ENCODE results near the gene OTOA. TPM values are rescaled to one million over a fixed set of nuclear protein-coding genes. Genes with fewer than 3 reads are reported as not detected.

OTOA gene
- total RNA-seq, 1 donor from 2014 or later, result not detected

GRCh38 chr16:21704733-21705132, 41.0 kb downstream of the OTOA start:
- Mint-ChIP-seq H3K9me3 (no peaks in the 10 kb centered on the region), H3K36me3 (no peaks in the 10 kb centered on the region), H3K27ac (no peak overlapping the region), H3K4me3 (no peak overlapping the region), H3K4me1 (no peaks in the 10 kb centered on the region), H3K27me3 (ENCODE audit: insufficient read depth, low read depth) (peaks cover 4% of the 10 kb centered on the region)
- Histone ChIP-seq H4K20me1 (ENCODE audit: low read depth) (no peaks in the 10 kb centered on the region), H3K9me3 (ENCODE audit: low read depth) (no peaks in the 10 kb centered on the region), H3K79me2 (ENCODE audit: low read depth) (no peaks in the 10 kb centered on the region), H3F3A (ENCODE audit: low read depth) (no peaks in the 10 kb centered on the region), H3K4me3 (no peak overlapping the region), H3K27ac (no peak overlapping the region), H2AFZ (replicated peaks) (no peak overlapping the region), H3K27me3 (no peaks in the 10 kb centered on the region), H3K4me2 (no peak overlapping the region), H3K36me3 (no peaks in the 10 kb centered on the region), H3K9ac (no peak overlapping the region), H3K4me1 (no peaks in the 10 kb centered on the region)
- TF ChIP-seq EZH2 (IDR thresholded peaks at IDR 0.05) (no peak), EZH2phosphoT487 (IDR thresholded peaks at IDR 0.05) (no peak), CTCF (IDR thresholded peaks at IDR 0.05) (no peak)
- no peak for DNase-seq (ENCODE audit: low spot score)

- Histone ChIP-seq H3F3A (ENCODE audit: low read depth) (no peaks in the 10 kb centered on the region), H3K9ac (no peak overlapping the region), H4K20me1 (ENCODE audit: low read depth) (no peaks in the 10 kb centered on the region), H2AFZ (replicated peaks) (no peak overlapping the region), H3K36me3 (no peaks in the 10 kb centered on the region), H3K27me3 (no peaks in the 10 kb centered on the region), H3K79me2 (ENCODE audit: low read depth) (no peaks in the 10 kb centered on the region), H3K9me3 (ENCODE audit: low read depth) (no peaks in the 10 kb centered on the region), H3K4me1 (peaks cover 1% of the 10 kb centered on the region), H3K4me2 (no peak overlapping the region), H3K27ac (no peak overlapping the region), H3K4me3 (no peak overlapping the region)
- H3K9me3 Mint-ChIP-seq, result peaks cover 2% of the 10 kb centered on the region
- H3K27me3 Mint-ChIP-seq (ENCODE audit: insufficient read depth, low read depth), result peaks cover 2% of the 10 kb centered on the region
- peaks cover 1% of the 10 kb centered on the region for H3K4me1 Mint-ChIP-seq
- DNase-seq (ENCODE audit: low spot score), result peak; percentile 85
- no peaks in the 10 kb centered on the region for H3K36me3 Mint-ChIP-seq
- no peak overlapping the region for H3K4me3 Mint-ChIP-seq
- no peak overlapping the region for H3K27ac Mint-ChIP-seq
- no peak for TF ChIP-seq EZH2phosphoT487 (IDR thresholded peaks at IDR 0.05)
- peak; percentile 91 for TF ChIP-seq CTCF (IDR thresholded peaks at IDR 0.05)
- no peak for TF ChIP-seq EZH2 (IDR thresholded peaks at IDR 0.05)
These were observed 44.9 kb downstream of the OTOA start for GRCh38 chr16:21708533-21709115.

GRCh38 chr16:21710938-21711337, 47.2 kb downstream of the OTOA start:
- no peak overlapping the region for H3K9ac ChIP-seq
- no peak for DNase-seq (ENCODE audit: low spot score)
- TF ChIP-seq EZH2phosphoT487 (IDR thresholded peaks at IDR 0.05) (no peak), CTCF (IDR thresholded peaks at IDR 0.05) (no peak), EZH2 (IDR thresholded peaks at IDR 0.05) (no peak)
- Mint-ChIP-seq H3K27ac (no peak overlapping the region), H3K9me3 (peaks cover 2% of the 10 kb centered on the region), H3K27me3 (ENCODE audit: insufficient read depth, low read depth) (peaks cover 2% of the 10 kb centered on the region), H3K36me3 (no peaks in the 10 kb centered on the region), H3K4me1 (peaks cover 8% of the 10 kb centered on the region), H3K4me3 (no peak overlapping the region)
- peaks cover 5% of the 10 kb centered on the region for H3K4me1 ChIP-seq
- no peak overlapping the region for H3K27ac ChIP-seq
- no peaks in the 10 kb centered on the region for H3K36me3 ChIP-seq
- no peak overlapping the region for H2AFZ ChIP-seq (replicated peaks)
- no peaks in the 10 kb centered on the region for H3K79me2 ChIP-seq (ENCODE audit: low read depth)
- no peak overlapping the region for H3K4me3 ChIP-seq
- no peaks in the 10 kb centered on the region for H3K9me3 ChIP-seq (ENCODE audit: low read depth)
- no peaks in the 10 kb centered on the region for H3K27me3 ChIP-seq
- H4K20me1 ChIP-seq (ENCODE audit: low read depth), result no peaks in the 10 kb centered on the region
- no peak overlapping the region for H3K4me2 ChIP-seq
- H3F3A ChIP-seq (ENCODE audit: low read depth), result no peaks in the 10 kb centered on the region
